Mesodermal cell (in vitro differentiated cells): Measurements from ENCODE around the gene HDAC4.

Experiments
- H3K27ac ChIP-seq: 2 replicates; pipeline ENCODE4 v1.7.0; 2013; ENCODE audit warnings: mild to moderate bottlenecking, low read depth, low read length, moderate library complexity; ENCODE audit not compliant: severe bottlenecking
- H3K36me3 ChIP-seq: 2 replicates; pipeline ENCODE4 v1.7.1; 2013; ENCODE audit warnings: mild to moderate bottlenecking, low read length, moderate library complexity; ENCODE audit not compliant: control insufficient read depth, insufficient read depth
- H3K4me1 ChIP-seq: one replicate; pipeline ENCODE4 v1.7.1; 2013; ENCODE audit warnings: mild to moderate bottlenecking, low read length; ENCODE audit not compliant: insufficient read depth, control insufficient read depth, poor library complexity, severe bottlenecking
- H3K4me3 ChIP-seq: 2 replicates; pipeline ENCODE4 v1.7.0; 2013; ENCODE audit warnings: low read length, control low read depth, mild to moderate bottlenecking; ENCODE audit not compliant: insufficient read depth, poor library complexity, severe bottlenecking; ENCODE audit errors: extremely low read depth
- H3K9me3 ChIP-seq: 2 replicates; pipeline ENCODE4 v1.7.1; 2013; ENCODE audit warnings: mild to moderate bottlenecking, low read length, moderate library complexity; ENCODE audit not compliant: control insufficient read depth
- WGBS, 2 experiments: methylation state at CpG; one replicate each; pipeline ENCODE4 v1.1.5; 2013; ENCODE audit warnings: missing lambda C conversion rate in 2 of 2; ENCODE audit not compliant: insufficient coverage in 2 of 2; 5-methylcytosine and 5-hydroxymethylcytosine counted together

The HDAC4 gene

GRCh38 chr2:239022437-239023260 lies 378.2 kb downstream of the HDAC4 start:
- Histone ChIP-seq H3K4me3 (no peak overlapping the region), H3K9me3 (no peaks in the 10 kb centered on the region)
- WGBS, 2 experiments = 87 to 96% methylated on average over 10 to 14 of the region's 16 CpGs

DNA sequence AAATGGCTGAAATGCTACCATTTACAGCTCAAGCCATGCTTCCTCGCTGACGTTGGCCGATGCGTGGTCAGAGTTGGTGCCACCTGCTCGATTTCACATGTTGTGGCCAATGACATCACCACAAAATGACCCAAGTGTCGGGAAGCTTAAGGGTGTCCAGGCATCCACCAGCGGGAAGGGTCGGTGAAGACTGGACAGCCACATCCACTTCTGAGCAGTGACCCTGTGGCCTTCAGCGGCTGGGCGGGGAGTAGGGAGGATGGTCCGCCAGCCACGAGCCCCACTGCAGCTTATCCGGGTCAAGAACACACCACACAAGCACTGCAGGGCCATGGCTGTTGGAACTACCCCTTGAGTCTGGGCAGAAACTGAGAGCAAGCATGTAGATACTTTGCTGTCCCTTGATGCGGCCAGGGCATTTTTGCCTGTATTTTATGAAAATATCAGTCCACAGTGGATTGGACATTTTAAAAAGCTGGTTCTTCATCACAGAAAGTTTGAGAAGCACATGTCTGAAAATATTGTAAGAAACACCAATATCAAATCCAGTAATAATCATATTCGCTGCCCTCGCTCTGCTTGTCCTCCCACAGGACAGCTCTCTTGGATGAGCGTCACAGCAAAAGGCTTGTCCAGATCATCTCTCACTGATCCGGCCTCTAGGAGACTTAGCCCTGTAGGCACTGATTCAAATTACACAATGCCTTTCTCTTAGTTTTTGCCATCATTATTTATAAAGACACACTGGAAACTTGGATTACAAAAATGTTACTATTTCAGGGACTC lies 379.0 kb downstream of the HDAC4 start:
- Histone ChIP-seq H3K4me3 (no peak overlapping the region), H3K27ac (no peak overlapping the region), H3K9me3 (no peaks in the 10 kb centered on the region), H3K36me3 (no peaks in the 10 kb centered on the region), H3K4me1 (peaks cover 9% of the 10 kb centered on the region)
- 87 to 93% methylated on average over 16 to 18 of the region's 18 CpGs for WGBS, 2 experiments

More at GRCh38 chr2:239022437-239023260, 378.2 kb downstream of the HDAC4 start:
- H3K36me3 ChIP-seq = no peaks in the 10 kb centered on the region
- no peak overlapping the region for H3K27ac ChIP-seq
- peaks cover 9% of the 10 kb centered on the region for H3K4me1 ChIP-seq

DNA sequence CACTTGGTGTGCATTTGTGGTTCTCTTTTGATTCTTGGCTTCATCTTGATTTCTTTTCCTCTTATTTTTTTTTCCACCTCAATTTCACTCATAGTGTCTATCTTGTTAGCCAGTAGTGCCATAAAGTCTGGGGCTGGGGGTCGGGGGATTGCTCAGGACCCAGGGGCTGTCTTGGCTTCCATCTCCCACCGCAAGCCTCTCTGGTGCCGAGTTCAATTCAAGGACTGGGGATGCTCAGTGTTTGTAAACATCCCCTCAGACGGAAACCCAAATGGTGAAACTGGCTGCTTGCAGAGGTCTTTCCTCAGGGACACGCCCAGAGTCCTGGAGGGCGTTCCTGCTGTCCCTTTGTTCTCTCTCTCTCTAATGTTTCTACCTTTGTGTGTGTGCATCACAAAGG lies 379.6 kb downstream of the HDAC4 start:
- Histone ChIP-seq H3K27ac (no peak overlapping the region), H3K9me3 (no peaks in the 10 kb centered on the region), H3K36me3 (no peaks in the 10 kb centered on the region), H3K4me1 (peaks cover 9% of the 10 kb centered on the region), H3K4me3 (no peak overlapping the region)
- 93 to 100% methylated on average over 5 to 6 of the region's 6 CpGs for WGBS, 2 experiments

DNA sequence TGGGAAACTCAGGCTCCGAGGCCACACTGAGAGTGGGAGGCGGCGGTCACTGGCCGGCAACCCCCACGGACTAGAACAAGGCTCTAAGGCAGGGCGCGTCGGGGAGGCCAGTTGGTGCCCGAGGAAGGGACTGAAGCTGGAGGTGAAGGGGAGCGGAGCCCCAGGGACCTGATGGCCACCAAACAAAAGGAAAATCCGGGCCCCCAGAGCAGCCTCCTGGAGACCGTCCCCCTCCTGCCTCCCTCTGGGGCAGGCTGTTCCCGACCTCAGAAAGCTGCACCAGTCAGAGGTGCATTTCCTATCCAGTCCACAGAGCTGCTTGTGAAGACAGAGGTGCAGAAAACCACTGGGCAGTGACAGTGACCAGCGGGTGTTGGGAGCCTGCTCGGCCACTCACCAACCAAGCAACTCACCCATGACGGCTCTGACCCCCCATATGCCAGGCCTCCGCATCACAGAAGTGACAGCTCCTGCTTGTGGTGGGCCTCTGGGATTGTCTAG lies 380.2 kb downstream of the HDAC4 start:
- Histone ChIP-seq H3K4me3 (no peak overlapping the region), H3K36me3 (no peaks in the 10 kb centered on the region), H3K9me3 (no peaks in the 10 kb centered on the region), H3K27ac (no peak overlapping the region), H3K4me1 (peaks cover 9% of the 10 kb centered on the region)
- WGBS, 2 experiments = 87 to 92% methylated on average over 11 to 15 of the region's 17 CpGs

DNA sequence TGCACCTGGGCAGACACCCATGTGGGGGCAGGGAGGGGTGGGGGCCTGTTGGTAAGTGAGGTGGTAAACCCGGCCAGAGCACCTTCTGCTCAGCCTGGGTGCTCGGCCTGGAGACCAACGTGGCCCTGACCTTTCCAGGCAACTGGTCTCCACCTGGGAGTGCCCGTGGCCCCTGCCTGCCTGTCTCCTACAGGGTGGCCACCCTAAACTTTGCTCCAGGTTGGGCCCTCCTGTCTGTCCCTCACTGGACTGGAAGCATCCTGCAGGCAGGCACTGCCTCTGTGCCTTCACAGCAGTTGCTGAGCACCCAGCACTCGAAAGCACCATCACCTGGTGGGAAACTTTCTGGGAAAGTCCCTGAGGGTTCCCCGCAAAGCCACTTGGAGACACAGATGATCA lies 381.6 kb downstream of the HDAC4 start:
- WGBS, 2 experiments = 89 to 93% methylated on average over 3 to 6 of the region's 6 CpGs
- Histone ChIP-seq H3K4me1 (no peaks in the 10 kb centered on the region), H3K4me3 (no peak overlapping the region), H3K27ac (no peak overlapping the region), H3K36me3 (no peaks in the 10 kb centered on the region), H3K9me3 (no peaks in the 10 kb centered on the region)

GRCh38 chr2:239018271-239019182 lies 382.3 kb downstream of the HDAC4 start:
- no peaks in the 10 kb centered on the region for H3K9me3 ChIP-seq
- H3K27ac ChIP-seq = no peak overlapping the region
- no peaks in the 10 kb centered on the region for H3K36me3 ChIP-seq
- 87 to 93% methylated on average over 9 to 15 of the region's 17 CpGs for WGBS, 2 experiments
- H3K4me1 ChIP-seq = no peaks in the 10 kb centered on the region
- H3K4me3 ChIP-seq = no peak overlapping the region

DNA sequence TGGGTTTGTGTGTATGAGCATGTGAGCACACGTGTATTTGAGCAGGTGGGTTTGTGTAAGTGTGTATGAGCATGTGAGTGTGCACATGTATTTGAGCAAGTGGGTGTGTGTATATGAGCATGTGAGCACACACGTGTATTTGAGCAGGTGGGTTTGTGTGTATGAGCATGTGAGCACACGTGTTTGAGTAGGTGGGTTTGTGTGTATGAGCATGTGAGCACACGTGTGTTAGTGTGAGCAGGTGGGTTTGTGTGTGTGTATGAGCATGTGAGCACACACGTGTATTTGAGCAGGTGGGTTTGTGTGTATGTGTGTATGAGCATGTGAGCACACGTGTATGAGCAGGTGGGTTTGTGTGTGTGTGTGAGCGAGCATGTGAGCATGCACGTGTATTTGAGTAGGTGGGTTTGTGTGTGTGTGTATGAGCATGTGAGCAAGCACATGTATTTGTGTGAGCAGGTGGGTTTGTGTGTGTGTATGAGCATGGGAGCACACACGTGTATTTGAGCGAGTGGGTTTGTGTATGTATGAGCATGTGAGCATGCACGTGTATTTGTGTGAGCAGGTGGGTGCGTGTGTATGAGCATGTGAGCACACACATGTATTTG lies 383.2 kb downstream of the HDAC4 start:
- Histone ChIP-seq H3K9me3 (no peaks in the 10 kb centered on the region), H3K27ac (no peak overlapping the region), H3K4me3 (no peak overlapping the region), H3K36me3 (no peaks in the 10 kb centered on the region), H3K4me1 (no peaks in the 10 kb centered on the region)
- WGBS, 2 experiments = 83 to 94% methylated on average over 10 to 12 of the region's 12 CpGs

GRCh38 chr2:239015901-239016675 lies 384.7 kb downstream of the HDAC4 start:
- 90% methylated on average over 18 to 19 of the region's 19 CpGs for WGBS, 2 experiments

DNA sequence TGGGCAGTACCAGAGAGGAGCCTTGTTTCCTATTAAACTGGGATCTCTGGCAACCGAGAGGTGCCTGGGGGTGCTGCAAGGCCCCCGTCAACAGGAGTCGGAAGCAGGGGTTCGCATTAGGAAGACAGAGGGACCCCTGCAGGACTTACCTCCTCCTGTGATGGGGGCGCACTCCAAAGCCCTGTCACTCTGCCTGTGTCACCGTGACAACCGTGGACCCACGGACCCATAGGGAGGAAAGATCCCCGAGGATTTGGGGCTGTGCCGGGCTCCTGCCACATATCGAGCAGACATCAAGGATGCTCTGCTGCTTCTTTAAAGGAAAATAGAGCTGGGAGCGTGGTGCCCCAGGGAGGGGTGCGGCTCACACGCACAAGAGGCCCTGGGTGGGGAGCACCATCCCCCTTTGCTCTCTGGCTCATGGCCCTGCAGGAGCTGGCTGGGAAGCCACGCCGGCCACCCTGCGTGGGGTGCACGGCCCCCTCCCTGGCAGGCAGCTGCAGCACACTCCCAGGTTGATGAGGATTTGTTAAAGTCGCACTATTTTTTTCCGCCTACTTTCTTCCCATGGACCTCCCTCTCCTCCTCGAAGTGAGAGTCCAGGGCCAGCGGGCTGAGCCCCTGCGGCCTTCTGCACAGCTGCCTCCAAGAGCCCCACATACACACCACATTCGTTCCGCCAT lies 385.5 kb downstream of the HDAC4 start:
- Histone ChIP-seq H3K9me3 (no peaks in the 10 kb centered on the region), H3K36me3 (no peaks in the 10 kb centered on the region), H3K27ac (no peak overlapping the region), H3K4me3 (no peak overlapping the region), H3K4me1 (no peaks in the 10 kb centered on the region)
- 86 to 96% methylated on average over 22 to 24 of the region's 25 CpGs for WGBS, 2 experiments

More at GRCh38 chr2:239015901-239016675, 384.7 kb downstream of the HDAC4 start:
- Histone ChIP-seq H3K4me1 (no peaks in the 10 kb centered on the region), H3K4me3 (no peak overlapping the region), H3K27ac (no peak overlapping the region), H3K9me3 (no peaks in the 10 kb centered on the region), H3K36me3 (no peaks in the 10 kb centered on the region)
